Measurements from ENCODE around the gene USH2A.
"Not testable (repeated sequence)": the region's sequence is repeated elsewhere in the genome, so short reads cannot be mapped to it uniquely, and the experiment has no call there.

USH2A gene

DNA sequence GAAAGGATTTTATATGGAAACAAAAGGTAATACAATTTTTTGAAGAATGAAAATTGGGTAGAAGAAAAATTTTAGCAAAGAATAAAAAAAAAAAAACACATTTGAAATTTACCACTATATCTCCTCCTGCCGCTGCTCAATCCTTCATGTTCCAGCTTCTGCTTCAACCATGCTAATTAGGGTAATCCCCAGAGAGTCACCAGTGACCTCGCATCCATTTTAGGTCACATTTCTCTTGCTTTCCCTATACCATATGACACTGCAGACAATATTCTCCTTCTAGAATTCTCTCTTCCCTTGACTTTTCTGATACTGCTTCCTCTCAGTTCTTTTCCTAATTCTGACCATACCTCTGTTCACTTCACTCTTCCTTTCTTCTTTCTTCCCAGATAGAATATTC is 237.1 kb downstream of the USH2A start:
- DNase-seq, result no peak

GRCh38 chr1:216184126-216184680 is 239.0 kb downstream of the USH2A start:
- no peak for DNase-seq

GRCh38 chr1:216183454-216183853 is 239.8 kb downstream of the USH2A start:
- no peak for DNase-seq

- no peak for DNase-seq
Measured at GRCh38 chr1:216183007-216183406, 240.2 kb downstream of the USH2A start.

GRCh38 chr1:216181590-216181989 is 241.7 kb downstream of the USH2A start:
- no peak for DNase-seq

DNA sequence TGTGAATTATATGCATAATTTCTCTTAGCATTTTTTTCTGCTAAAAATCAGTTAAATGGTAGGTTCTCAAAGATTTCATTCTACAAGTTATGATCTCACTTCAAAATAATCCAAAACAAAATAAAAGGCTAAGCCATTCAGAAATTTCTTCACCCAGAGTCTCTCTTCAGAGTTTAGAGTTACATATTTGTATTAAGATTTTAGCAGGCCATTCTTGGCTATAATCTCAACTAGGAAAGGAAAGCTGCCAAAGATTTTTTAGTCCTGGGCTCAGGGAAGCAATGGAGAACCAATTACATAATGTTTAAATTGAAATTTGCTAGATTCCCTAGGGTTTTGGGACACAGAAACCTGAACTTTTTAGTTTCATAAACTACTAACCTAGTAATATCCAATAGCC is 245.0 kb downstream of the USH2A start:
- DNase-seq, result no peak

DNA sequence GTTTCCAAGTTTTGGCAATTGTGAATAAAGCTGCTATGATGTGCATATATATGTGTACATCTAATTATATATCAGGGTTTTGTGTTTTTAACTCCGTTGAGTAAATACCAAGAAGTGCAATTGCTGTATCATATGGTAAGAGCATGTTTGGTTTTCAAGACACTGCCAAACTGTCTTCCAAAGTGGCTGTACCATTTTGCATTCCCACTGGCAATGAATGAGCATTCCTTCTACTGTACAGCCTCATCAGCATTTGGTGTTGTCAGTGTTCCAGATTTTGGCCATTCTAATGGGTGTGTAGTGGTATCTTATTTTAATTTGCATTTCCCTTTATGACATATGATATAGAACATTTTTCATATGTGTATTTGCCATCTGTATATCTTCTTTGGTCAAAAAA is 246.3 kb downstream of the USH2A start:
- DNase-seq, result no peak

DNA sequence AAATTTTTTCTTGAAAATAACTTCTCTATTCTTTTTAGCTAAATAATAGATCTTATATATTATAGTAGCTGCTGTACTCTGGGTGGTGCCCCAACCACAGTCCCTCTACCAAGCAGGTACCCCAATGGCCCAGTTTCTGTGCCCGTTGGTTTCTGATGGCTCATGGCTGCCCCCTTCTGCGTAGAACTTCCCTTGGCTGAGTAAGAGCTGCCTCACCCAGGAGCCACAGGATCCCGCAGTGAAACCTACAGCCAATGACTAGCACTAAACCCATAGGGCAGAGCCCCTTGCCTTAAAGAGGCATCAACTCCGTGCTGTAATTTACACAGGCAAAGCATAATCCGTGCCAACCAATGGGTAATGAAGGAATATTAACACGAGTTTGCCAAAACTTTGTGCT is 247.5 kb downstream of the USH2A start:
- no peak for DNase-seq

- no peak for DNase-seq
Measured at GRCh38 chr1:216173376-216173995, 249.8 kb downstream of the USH2A start.

GRCh38 chr1:216169351-216169750 is 253.9 kb downstream of the USH2A start:
- no peak for DNase-seq

DNA sequence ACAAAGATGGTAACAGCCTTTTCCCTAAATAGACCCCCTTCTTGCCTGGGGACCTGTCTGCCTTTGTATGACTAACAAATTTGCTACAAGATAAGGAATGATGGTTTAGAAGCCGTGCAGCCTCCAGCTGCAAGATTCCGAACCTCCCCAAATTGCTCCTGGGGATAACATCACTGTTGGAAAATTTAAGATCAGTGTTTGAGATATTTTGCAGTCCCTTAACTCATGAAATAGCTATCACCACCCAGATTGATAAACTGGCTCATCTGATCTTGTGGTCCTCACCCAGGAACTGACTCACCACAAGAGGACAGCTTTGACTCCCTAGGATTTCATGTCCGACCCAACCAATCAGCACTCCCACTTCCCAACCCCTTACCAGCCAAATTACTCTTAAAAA is 254.7 kb downstream of the USH2A start:
- DNase-seq, result no peak

DNA sequence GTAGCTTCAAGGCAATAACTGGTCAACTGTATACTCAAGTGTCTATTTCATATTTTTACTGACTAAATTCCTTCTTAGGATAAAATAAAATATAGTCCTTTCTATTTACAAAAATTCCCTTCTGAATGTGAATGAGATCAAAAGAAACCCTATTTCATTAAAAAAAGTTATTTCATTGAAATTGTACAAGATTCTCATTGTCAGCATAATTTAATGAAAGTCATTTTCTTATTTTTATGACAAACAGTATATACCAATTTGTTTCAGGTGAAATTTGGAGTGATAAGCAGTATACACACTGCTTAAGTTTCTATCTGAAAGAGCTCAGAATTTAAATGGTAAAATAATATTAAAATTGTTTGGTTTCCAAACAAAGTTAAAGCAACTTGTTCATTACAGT is 269.2 kb downstream of the USH2A start:
- DNase-seq, result no peak

GRCh38 chr1:216153130-216153529 is 270.1 kb downstream of the USH2A start:
- no peak for DNase-seq

GRCh38 chr1:216145451-216146018 is 277.7 kb downstream of the USH2A start:
- not testable (repeated sequence) for DNase-seq

GRCh38 chr1:216144661-216145450 is 278.4 kb downstream of the USH2A start:
- no peak for DNase-seq

DNA sequence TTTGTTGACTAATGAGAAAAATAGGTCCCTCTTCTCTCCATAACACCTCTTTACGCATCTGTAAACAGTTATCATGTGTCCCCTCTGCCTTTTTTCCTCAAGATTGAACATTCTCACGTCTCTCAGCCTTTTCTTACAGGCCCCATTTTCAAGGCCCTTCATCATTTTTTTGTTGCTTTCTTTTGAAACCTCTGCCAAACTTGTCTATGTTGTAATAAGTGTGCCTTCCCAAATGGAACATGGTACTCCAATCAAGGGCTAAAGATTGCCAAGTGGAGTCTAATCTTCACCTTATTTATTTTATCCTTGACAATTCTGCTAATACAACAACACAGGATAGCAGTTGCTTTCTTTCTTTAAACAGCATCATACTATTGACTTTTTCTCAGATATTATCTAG is 280.3 kb downstream of the USH2A start:
- DNase-seq, result no peak

- DNase-seq, result no peak
Measured at GRCh38 chr1:216140730-216141524, 282.3 kb downstream of the USH2A start.

DNA sequence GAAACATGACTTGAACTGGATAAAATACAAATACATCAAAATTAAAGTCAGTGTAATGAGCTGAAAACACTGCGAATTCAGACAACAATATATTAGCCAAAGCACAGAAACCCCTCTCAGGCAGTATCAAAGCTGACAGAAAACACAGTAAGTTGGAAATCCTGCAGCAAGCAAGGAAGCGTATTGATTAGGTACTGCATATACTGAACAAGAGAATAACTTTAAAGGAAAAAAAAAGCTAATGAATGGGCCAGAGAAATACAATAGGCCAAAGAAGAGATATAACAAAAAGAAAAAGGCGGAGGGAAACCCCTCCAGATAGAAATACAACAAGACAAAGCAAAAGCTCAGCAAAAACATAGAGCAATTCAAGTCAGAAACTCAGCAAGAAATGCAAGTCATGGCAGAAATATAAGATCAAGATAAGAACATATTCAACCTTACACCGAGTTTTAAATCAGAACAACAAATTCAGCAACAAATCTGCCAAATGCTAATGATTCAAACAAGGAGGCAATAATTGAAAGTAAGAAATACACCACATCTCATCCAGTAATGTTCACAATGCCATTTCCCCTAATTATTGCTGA is 299.0 kb downstream of the USH2A start:
- DNase-seq, result no peak

DNA sequence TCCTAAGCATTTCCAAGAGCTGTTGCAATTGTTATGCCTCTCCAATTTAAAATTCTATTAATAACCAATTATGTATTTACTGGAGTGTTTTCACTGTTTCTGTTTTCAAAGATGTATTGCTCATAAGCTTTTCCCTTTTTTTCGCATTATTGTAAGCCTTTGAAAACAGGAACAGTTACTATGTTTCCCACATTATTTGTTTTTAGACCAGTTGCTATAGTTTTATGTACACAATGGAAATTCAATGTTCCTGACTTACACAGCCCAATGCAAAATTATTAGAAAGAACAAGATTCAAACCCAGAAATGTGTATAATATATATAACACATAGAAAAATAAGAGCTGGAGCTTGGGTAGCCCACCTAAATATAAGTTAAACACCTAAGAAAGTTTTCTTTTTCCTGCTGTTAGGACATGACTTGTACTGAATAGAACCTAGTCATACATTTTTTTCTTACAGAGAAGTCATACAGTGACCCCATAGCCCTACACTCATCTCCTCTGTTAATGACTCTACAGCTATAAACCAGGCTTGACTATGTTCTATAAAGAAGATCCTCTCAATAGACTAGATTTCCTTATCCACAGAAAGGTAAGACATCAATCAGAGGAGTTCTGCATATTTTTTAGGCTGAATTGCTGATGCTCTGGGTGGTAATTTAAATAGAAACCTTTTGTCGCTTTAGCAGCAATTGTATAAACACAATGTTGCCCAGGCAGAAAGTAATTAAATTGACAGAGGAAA is 299.6 kb downstream of the USH2A start:
- no peak for DNase-seq

DNA sequence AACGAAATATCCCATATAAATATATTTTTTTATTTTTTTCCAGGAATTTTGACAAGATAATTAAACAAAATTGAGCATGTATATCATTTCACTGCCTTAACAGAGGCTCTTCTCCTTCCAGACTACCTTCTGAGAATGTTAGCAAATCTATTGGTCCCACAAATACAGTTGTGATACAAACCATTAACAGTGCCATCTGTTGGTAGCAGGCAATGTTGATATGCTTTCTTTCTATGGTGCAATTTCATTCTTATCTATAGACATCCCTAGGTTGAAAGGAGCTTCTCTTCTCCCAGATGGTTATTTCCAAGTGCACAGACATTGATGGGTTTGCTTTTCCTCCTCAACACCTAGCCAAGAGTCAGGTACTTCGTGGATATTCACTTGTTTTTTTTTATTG is 303.6 kb downstream of the USH2A start:
- peak; percentile 4 for DNase-seq

DNA sequence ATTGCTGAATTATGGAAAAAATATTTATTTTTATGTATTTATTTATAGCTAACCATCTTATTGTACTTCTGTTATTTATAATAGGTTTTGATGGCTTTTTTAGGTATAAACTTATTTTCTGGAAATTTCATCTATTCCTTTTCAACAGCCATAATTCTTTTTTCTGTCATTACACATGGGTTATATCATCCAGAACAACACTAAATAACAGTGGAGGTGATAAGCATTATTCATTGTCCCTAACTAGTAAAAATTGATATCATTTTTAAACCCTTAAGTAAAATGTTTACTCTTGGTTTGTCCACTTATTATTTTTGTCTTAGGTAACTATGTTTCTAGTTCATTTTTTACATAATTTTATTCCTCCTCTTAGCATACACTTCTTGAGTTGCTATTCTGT is 309.1 kb downstream of the USH2A start:
- DNase-seq, result no peak

- DNase-seq, result no peak
Measured at GRCh38 chr1:216113181-216113580, 310.1 kb downstream of the USH2A start.

Measured in NCI-H510A treated with DMSO at 0.1 percent for 48 hours (cell line).